WERI-Rb-1 (cell line): ENCODE results near the gene SLC16A3.
A peak's percentile ranks its signal among the peaks of the same experiment; 100 is the strongest.
"Not testable (repeated sequence)": the region's sequence is repeated elsewhere in the genome, so short reads cannot be mapped to it uniquely, and the experiment has no call there.

Experiments used
- DNase-seq: peaks from one replicate; pipeline ENCODE4 v3.0.0-alpha.2; 2020
- H3K27ac ChIP-seq: fragments of 250-450 bp; sonication (Bioruptor Pico); 2 replicates; pipeline ENCODE4 v1.5.1; 2020; ENCODE audit warnings: mild to moderate bottlenecking, moderate library complexity
- H3K27me3 ChIP-seq: fragments of 250-450 bp; sonication (Bioruptor Pico); 2 replicates; pipeline ENCODE4 v1.5.1; 2021; ENCODE audit warnings: mild to moderate bottlenecking, low read depth, moderate library complexity; ENCODE audit not compliant: insufficient read depth, severe bottlenecking
- H3K36me3 ChIP-seq: fragments of 250-450 bp; sonication (Bioruptor Pico); 2 replicates; pipeline ENCODE4 v1.5.1; 2020; ENCODE audit warnings: mild to moderate bottlenecking, moderate library complexity
- H3K4me3 ChIP-seq: 2 replicates; pipeline ENCODE4 v1.5.1; 2011; ENCODE audit warnings: low read depth, mild to moderate bottlenecking, control low read depth, low read length
- H3K9me3 ChIP-seq: fragments of 250-450 bp; sonication (Bioruptor Pico); 2 replicates; pipeline ENCODE4 v1.5.1; 2021; ENCODE audit warnings: mild to moderate bottlenecking, moderate library complexity; ENCODE audit not compliant: severe bottlenecking
- TF ChIP-seq, protein P1 (sequence below): IDR thresholded peaks from 2 replicates; pipeline ENCODE4 v1.5.1; 2011; ENCODE audit warnings: low read depth, mild to moderate bottlenecking, control low read depth, inconsistent platforms, low read length

SLC16A3 gene

DNA sequence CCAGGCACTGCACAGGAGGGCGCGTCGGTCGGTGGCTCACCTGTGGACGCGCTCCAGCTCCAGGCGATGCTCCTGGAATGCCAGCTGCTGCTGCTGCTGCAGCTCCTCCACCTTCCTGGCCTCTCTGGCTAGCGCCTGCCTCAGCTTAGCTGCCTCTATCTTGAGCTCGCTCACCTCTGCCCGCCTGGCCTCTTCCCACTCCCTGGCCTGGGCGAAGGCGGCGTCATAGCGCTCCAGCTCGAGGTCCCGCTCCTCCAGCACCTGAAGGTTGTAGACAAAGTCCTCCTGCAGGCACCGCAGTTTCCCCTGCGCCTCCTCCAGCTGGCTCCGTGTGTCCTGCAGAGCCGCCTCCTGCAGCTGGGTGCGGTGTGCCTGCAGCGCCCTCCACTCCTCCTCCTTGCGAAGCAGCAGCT is 27.3 kb upstream of the SLC16A3 start:
- H3K9me3 ChIP-seq = no peaks in the 10 kb centered on the region
- H3K27me3 ChIP-seq = no peaks in the 10 kb centered on the region
- no peak overlapping the region for H3K27ac ChIP-seq
- no peak for DNase-seq
- TF ChIP-seq, protein P1, sequence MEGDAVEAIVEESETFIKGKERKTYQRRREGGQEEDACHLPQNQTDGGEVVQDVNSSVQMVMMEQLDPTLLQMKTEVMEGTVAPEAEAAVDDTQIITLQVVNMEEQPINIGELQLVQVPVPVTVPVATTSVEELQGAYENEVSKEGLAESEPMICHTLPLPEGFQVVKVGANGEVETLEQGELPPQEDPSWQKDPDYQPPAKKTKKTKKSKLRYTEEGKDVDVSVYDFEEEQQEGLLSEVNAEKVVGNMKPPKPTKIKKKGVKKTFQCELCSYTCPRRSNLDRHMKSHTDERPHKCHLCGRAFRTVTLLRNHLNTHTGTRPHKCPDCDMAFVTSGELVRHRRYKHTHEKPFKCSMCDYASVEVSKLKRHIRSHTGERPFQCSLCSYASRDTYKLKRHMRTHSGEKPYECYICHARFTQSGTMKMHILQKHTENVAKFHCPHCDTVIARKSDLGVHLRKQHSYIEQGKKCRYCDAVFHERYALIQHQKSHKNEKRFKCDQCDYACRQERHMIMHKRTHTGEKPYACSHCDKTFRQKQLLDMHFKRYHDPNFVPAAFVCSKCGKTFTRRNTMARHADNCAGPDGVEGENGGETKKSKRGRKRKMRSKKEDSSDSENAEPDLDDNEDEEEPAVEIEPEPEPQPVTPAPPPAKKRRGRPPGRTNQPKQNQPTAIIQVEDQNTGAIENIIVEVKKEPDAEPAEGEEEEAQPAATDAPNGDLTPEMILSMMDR = no peak
- peaks cover 25% of the 10 kb centered on the region for H3K36me3 ChIP-seq
- no peak overlapping the region for H3K4me3 ChIP-seq

DNA sequence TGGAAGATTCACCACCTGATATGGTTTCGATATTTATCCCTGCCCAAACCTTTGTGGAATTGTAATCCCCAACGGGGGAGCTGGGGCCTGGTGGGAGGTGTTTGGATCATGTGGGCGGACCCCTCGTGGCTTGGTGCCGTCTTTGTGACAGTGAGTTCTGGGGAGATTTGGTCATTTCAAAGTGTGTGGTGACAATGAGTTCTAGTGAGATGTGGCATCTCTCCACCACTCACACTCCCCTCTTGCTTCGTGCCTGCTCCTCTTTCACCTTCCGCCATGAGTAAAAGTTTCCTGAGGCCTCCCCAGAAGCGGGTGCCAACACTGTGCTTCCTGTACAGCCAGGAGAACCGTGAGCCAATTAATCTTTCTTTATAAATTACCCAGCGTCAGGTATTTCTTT is 25.9 kb upstream of the SLC16A3 start:
- H3K9me3 ChIP-seq = no peaks in the 10 kb centered on the region
- H3K4me3 ChIP-seq = no peak overlapping the region
- DNase-seq = no peak
- H3K36me3 ChIP-seq = peaks cover 22% of the 10 kb centered on the region
- TF ChIP-seq, protein P1 = no peak
- no peaks in the 10 kb centered on the region for H3K27me3 ChIP-seq
- H3K27ac ChIP-seq = no peak overlapping the region

DNA sequence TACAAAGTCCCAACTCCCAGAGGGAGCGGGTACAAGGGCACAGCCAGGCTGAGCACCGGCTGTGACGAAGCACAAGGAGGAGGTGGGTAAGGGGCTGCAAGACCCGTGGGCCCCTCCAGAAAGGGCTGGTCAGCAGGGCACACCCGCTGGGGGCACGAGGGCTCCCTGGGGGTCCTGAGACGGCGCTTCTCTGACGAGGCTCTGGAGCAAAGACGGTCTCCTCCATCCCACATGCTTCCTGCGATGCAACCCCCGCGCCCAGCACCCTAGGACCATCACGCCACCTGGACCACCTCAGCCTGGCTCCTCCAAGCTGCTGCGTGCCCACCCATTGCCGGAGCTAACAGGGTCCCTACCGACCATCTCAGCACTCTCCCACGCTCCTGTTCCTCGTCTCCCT is 24.9 kb upstream of the SLC16A3 start:
- Histone ChIP-seq H3K36me3 (peaks cover 17% of the 10 kb centered on the region), H3K27me3 (no peaks in the 10 kb centered on the region), H3K27ac (no peak overlapping the region), H3K9me3 (no peaks in the 10 kb centered on the region), H3K4me3 (no peak overlapping the region)
- TF ChIP-seq, protein P1 = no peak
- no peak for DNase-seq

DNA sequence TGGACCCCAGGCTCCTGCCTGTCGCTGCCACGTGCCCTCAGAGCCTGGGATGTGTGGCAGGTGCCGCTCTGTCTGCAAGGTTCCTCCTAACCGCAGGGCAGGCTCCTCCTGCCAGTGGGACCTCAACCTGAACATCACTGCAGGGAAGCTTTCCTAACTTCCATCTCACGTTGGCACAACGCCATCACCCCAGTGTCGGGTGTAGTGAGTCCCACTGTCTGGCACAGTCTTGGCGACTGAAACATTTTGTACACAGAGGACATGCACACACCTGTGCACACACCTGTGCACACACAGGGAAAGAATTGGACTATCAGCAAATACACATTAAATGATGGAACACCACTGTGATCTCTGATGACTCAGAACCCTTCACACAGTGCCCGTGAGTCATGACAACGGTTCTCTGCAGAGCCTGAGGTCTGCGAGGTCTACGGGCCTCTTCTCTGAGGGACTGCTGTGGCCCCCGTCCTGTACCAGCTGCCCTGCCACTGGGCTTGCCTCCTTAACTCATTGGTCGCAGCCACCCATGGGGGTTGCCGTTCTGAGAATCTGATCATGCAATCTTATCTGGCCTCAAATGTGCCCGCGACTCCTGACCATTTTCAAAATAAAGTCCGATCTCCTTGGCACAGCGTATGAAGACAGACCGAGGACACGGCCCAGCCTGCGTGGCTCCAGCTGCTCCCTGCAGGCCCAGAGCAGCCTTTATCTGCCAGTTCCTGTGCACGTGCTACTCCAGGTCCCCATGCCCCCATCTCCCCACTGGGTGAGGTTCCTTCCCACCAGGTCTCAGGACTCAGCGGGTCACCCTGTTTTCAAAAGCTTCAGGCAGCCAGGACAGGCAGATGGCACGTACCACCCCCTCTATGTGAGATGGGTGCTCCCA is 23.8 kb upstream of the SLC16A3 start:
- DNase-seq = peak; percentile 50
- TF ChIP-seq, protein P1 = no peak
- Histone ChIP-seq H3K36me3 (peaks cover 11% of the 10 kb centered on the region), H3K9me3 (no peaks in the 10 kb centered on the region), H3K4me3 (peak overlapping the region; percentile 6), H3K27ac (peak overlapping the region; percentile 67), H3K27me3 (no peaks in the 10 kb centered on the region)

DNA sequence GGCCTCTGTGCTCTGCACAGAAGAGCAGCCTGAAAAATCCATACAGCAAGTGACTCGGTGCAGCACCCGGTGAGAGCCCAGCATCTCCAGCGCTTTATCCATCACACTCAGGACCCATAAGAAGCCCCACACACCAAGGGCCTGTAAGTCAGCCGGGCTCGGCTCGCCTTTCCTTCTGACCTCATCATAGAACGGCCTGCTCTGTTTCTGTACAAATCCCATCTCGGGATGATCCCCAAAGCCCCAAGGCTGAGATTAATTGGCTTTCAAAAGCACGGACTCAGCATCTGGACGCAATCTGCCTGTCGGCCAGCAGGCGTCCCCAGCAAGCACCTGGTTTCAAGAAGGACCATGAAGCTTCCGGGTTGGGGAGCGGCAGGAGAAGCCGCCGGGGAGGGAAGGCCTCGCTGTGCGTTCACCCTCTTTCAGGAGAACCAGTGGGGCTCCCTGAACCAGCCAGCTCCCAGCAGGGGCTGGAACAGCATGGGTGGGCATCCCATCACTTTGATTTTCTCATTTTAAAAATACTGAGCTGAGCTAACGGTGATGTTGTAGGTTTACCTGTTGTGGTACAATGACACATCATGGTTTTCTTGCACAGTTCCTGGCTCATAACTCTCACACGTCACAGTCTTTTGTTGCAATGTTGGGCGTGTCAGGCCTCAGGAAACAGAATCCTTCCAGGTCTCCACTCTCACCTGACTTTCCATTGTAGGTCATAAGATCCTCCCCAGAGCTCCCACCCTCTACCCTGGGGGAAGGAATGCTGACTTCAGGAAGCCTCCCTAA is 22.9 kb upstream of the SLC16A3 start:
- H3K4me3 ChIP-seq = peak overlapping the region; percentile 6
- DNase-seq = peak; percentile 99
- TF ChIP-seq, protein P1 = peak; percentile 97
- H3K9me3 ChIP-seq = no peaks in the 10 kb centered on the region
- H3K27ac ChIP-seq = peak overlapping the region; percentile 67
- H3K27me3 ChIP-seq = no peaks in the 10 kb centered on the region
- peaks cover 8% of the 10 kb centered on the region for H3K36me3 ChIP-seq

DNA sequence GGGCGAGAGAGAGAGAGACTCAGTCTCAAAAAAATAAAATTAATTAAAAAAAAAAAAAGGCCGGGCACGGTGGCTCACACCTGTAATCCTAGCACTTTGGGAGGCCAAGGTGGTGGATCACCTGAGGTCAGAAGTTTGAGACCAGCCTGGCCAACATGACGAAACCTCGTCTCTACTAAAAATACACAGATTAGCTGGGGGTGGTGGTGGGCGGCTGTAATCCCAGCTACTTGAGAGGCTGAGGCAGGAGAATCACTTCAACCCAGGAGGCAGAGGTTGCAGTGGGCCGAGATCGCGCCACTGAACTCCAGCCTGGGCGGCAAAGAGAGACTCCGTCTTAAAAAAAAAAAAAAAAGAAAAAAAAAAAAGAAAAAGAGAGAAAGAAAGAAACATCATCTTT is 18.2 kb upstream of the SLC16A3 start:
- not testable (repeated sequence) for H3K4me3 ChIP-seq, H3K9me3 ChIP-seq, H3K27ac ChIP-seq, DNase-seq, H3K27me3 ChIP-seq
- peaks cover 16% of the 10 kb centered on the region for H3K36me3 ChIP-seq
